Glutamatergic neuron (in vitro differentiated cells): ENCODE data around the gene CAND2. TPM values are rescaled to one million over a fixed set of nuclear protein-coding genes. Genes with fewer than 3 reads are reported as not detected.
A peak's percentile ranks its signal among the peaks of the same experiment; 100 is the strongest.

Source experiments
- DNase-seq: peaks from one replicate; pipeline ENCODE4 v3.0.0; 2022
- H3K27ac Mint-ChIP-seq: one replicate; pipeline ENCODE4 v1.8.0; 2020; ENCODE audit warnings: mild to moderate bottlenecking, mixed read lengths, inconsistent platforms; ENCODE audit not compliant: unreplicated experiment
- H3K27me3 Mint-ChIP-seq: one replicate; pipeline ENCODE4 v1.8.0; 2020; ENCODE audit warnings: mild to moderate bottlenecking, moderate library complexity, mixed read lengths, inconsistent platforms; ENCODE audit not compliant: unreplicated experiment
- H3K36me3 Mint-ChIP-seq: one replicate; pipeline ENCODE4 v1.8.0; 2020; ENCODE audit warnings: mild to moderate bottlenecking, mixed read lengths, inconsistent platforms; ENCODE audit not compliant: unreplicated experiment
- H3K4me1 Mint-ChIP-seq: one replicate; pipeline ENCODE4 v1.8.0; 2020; ENCODE audit warnings: mild to moderate bottlenecking, low read depth, mixed read lengths, inconsistent platforms; ENCODE audit not compliant: unreplicated experiment
- H3K4me3 Mint-ChIP-seq: one replicate; pipeline ENCODE4 v1.8.0; 2020; ENCODE audit warnings: mild to moderate bottlenecking, mixed read lengths, inconsistent platforms; ENCODE audit not compliant: unreplicated experiment
- H3K9me3 Mint-ChIP-seq: one replicate; pipeline ENCODE4 v1.8.0; 2020; ENCODE audit warnings: mild to moderate bottlenecking, moderate library complexity, mixed read lengths, inconsistent platforms; ENCODE audit not compliant: unreplicated experiment
- total RNA-seq: library from RNA; stranded (reverse); fragmentation: NEBNext Ultra II Directional; extraction: Animal tissue kit (Norgen Biotek cat#: 25700); gene quantifications from one replicate; pipeline ENCODE4 v1.2.1, GENCODE V29; 2021; ENCODE audit not compliant: unreplicated experiment
- TF ChIP-seq, protein P1 (sequence below): fragments of 200-600 bp; sonication (generic); IDR thresholded peaks from one replicate; pipeline ENCODE4 v1.5.0; 2021; ENCODE audit not compliant: partially characterized antibody, unreplicated experiment

The CAND2 gene
- total RNA-seq, 1 donor from 2014 or later = 8.8 TPM

DNA sequence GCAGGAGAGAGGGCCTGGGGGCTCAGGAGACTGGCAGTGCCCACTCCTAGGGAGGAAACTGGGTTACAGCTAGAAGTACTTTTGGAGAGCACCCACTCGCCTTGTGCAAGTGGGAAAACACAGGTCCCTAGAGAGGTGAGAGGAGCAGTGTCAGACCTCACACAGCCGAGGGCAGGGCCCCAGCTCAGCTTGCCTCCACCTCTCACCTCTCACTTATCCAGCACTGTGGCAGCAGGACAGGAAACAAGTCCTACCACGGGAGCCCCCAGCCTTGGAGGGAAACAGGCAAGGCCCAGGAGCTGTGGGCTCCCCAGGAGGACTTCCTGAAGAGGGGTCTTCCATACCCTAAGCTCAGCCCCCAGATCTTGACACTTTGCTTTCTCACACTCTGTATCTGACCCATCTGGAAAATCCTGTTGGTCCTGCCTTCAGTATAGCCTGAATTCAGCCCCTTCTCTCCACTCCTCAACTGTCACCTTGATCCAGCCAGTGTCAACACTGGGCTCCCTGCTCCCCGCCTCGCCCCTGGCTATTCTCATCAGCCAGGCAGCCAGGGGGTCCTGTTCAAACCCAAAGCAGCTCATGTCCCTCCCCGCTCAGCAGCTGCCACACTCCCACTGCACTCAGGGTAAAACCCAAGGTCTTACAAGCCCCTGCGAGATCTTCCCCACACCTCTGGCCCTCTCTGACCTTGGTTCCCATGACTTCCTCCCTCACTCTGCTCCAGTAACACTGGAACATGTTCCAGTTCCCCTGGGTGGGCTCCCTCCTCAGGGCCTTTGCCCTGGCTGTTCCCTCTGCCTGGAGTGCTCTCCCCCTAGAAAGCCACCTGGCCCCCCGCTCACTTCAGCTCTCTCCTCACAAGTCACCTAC lies 36.6 kb upstream of the CAND2 start:
- TF ChIP-seq, protein P1, sequence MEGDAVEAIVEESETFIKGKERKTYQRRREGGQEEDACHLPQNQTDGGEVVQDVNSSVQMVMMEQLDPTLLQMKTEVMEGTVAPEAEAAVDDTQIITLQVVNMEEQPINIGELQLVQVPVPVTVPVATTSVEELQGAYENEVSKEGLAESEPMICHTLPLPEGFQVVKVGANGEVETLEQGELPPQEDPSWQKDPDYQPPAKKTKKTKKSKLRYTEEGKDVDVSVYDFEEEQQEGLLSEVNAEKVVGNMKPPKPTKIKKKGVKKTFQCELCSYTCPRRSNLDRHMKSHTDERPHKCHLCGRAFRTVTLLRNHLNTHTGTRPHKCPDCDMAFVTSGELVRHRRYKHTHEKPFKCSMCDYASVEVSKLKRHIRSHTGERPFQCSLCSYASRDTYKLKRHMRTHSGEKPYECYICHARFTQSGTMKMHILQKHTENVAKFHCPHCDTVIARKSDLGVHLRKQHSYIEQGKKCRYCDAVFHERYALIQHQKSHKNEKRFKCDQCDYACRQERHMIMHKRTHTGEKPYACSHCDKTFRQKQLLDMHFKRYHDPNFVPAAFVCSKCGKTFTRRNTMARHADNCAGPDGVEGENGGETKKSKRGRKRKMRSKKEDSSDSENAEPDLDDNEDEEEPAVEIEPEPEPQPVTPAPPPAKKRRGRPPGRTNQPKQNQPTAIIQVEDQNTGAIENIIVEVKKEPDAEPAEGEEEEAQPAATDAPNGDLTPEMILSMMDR = no peak
- no peak overlapping the region for H3K4me3 Mint-ChIP-seq
- no peaks in the 10 kb centered on the region for H3K9me3 Mint-ChIP-seq
- DNase-seq = no peak
- H3K27ac Mint-ChIP-seq = no peak overlapping the region
- H3K27me3 Mint-ChIP-seq = peaks cover 7% of the 10 kb centered on the region
- H3K36me3 Mint-ChIP-seq = no peaks in the 10 kb centered on the region
- H3K4me1 Mint-ChIP-seq = peaks cover 9% of the 10 kb centered on the region

DNA sequence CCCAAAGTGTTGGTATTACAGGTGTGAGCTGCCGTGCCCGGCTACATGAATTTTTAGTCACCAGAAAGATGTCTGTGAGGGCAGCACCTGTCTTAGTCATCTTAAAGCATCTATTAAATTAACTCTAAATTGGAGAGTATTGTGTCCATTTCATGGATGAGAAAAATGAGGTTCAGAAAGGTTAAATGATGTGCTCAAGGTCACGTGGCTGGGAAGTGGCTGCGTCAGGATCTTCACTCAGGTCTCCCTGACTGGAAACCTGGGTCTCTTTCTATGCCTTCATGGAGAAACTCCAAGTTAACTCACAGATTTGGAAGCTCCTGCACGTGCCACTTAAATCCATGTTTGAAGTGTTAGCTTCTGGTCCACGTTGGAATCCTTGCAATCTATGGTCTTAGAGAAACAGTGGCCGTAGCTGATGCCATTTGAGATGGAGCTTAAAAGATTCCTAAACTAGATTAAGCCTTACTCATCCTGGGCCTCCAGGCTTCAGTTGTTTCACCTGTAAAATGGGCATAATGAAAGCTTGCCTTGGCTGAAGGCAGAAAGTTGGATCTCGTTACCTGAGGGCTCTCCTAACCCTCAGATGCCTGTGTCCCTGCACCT lies 32.2 kb upstream of the CAND2 start:
- no peak for DNase-seq
- Mint-ChIP-seq H3K4me3 (no peak overlapping the region), H3K36me3 (peaks cover 5% of the 10 kb centered on the region), H3K9me3 (no peaks in the 10 kb centered on the region), H3K27me3 (peaks cover 14% of the 10 kb centered on the region), H3K27ac (no peak overlapping the region), H3K4me1 (peaks cover 9% of the 10 kb centered on the region)
- TF ChIP-seq, protein P1 = no peak

DNA sequence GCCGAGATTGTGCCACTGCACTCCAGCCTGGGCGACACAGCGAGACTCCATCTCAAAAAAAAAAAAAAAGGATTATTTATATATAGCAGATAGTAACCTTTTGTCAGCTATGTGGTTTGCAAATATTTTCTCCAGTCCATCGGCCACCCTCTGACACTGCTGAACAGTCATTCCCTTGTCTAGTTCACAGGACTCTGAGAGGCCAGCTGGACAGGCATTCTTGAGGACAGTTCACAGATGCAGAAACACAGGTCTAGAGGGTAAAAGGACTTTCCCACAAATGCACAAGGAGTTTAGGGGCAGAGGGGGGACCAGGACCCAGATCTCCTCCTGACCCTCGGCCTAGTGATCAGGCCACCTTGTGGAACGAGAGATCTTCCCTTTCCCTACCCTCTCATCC lies 29.9 kb upstream of the CAND2 start:
- TF ChIP-seq, protein P1 = no peak
- Mint-ChIP-seq H3K36me3 (peaks cover 5% of the 10 kb centered on the region), H3K27ac (no peak overlapping the region), H3K9me3 (no peaks in the 10 kb centered on the region), H3K4me1 (no peaks in the 10 kb centered on the region), H3K4me3 (no peak overlapping the region), H3K27me3 (peaks cover 13% of the 10 kb centered on the region)
- DNase-seq = no peak

DNA sequence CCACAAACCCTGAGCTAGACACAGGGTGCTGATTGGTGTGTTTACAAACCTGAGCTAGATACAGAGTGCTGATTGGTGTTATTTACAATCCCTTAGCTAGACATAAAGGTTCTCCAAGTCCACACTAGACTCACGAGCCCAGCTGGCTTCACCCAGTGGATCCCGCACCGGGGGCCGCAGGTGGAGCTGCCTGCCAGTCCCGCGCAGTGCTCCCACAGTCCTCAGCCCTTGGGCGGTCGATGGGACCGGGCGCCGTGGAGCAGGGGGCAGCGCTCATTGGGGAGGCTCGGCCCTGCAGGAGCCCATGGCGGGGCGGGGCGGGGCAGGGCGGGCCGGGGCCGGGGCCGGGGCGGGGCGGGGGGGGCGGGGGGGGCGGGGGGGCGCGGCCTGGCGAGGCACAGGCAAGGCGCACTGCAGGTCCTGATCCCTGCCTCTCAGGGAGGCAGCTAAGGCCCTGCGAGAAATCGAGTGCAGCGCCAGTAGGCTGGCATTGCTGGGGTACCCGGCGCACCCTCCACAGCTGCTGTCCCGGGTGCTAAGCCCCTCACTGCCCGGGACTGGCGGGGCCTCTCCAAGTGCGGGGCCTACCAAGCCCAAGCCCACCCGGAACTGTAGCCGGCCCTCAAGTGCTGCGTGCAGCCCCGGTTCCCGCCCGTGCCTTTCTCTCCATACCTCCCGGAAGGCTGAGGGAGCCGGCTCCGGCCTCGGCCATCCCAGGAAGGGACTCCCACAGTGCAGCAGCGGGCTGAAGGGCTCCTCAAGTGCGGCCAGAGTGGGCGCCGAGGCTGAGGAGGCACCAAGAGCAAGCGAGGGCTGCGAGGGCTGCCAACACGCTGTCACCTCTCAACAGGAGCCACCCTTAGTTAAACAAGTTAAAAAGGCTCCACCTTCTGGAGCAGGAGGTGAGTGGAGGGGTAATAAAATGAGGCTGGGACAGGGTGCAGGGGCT lies 27.6 kb upstream of the CAND2 start:
- DNase-seq = peak; percentile 34
- TF ChIP-seq, protein P1 = no peak
- H3K36me3 Mint-ChIP-seq = peaks cover 5% of the 10 kb centered on the region
- H3K27me3 Mint-ChIP-seq = peaks cover 11% of the 10 kb centered on the region
- H3K4me1 Mint-ChIP-seq = no peaks in the 10 kb centered on the region
- no peaks in the 10 kb centered on the region for H3K9me3 Mint-ChIP-seq
- H3K4me3 Mint-ChIP-seq = no peak overlapping the region
- no peak overlapping the region for H3K27ac Mint-ChIP-seq
